Parathyroid adenoma (tissue), 2 donors: Measurements from ENCODE around the gene OR52E8.

ENCODE experiments used
- H2AFZ ChIP-seq: fragments of 300-600 bp; sonication (generic); one replicate; pipeline ENCODE4 v1.7.0; 2017; ENCODE audit warnings: antibody characterized with exemption, mild to moderate bottlenecking
- H3K27ac ChIP-seq: fragments of 300-600 bp; sonication (generic); one replicate; pipeline ENCODE4 v1.7.0; 2017
- H3K27me3 ChIP-seq: fragments of 300-600 bp; sonication (generic); one replicate; pipeline ENCODE4 v1.7.0; 2017; ENCODE audit warnings: low read length; ENCODE audit not compliant: control insufficient read depth, insufficient read depth
- H3K36me3 ChIP-seq: fragments of 300-600 bp; sonication (generic); one replicate; pipeline ENCODE4 v1.7.0; 2017; ENCODE audit warnings: low read length; ENCODE audit not compliant: control insufficient read depth, insufficient read depth
- H3K4me1 ChIP-seq: fragments of 300-600 bp; sonication (generic); one replicate; pipeline ENCODE4 v1.7.0; 2017; ENCODE audit warnings: control low read depth
- H3K4me2 ChIP-seq: fragments of 300-600 bp; sonication (generic); one replicate; pipeline ENCODE4 v1.7.0; 2017; ENCODE audit warnings: low read length
- H3K4me3 ChIP-seq: fragments of 300-600 bp; sonication (generic); one replicate; pipeline ENCODE4 v1.7.0; 2017; ENCODE audit warnings: low read depth, low read length
- H3K79me2 ChIP-seq: fragments of 300-600 bp; sonication (generic); one replicate; pipeline ENCODE4 v1.7.0; 2017; ENCODE audit warnings: control low read depth
- H3K9ac ChIP-seq: fragments of 300-600 bp; sonication (generic); one replicate; pipeline ENCODE4 v1.7.0; 2017; ENCODE audit warnings: mild to moderate bottlenecking
- H3K9me3 ChIP-seq: fragments of 300-600 bp; sonication (generic); one replicate; pipeline ENCODE4 v1.7.0; 2017; ENCODE audit warnings: low read length; ENCODE audit not compliant: control insufficient read depth
- CTCF ChIP-seq: fragments of 300-600 bp; sonication (generic); IDR thresholded peaks from one replicate; pipeline ENCODE4 v1.7.0; 2017; ENCODE audit warnings: antibody characterized with exemption, mild to moderate bottlenecking
- donor health status: primary hyperparathyroidism.

The OR52E8 gene

GRCh38 chr11:5851002-5851401 lies 6.5 kb downstream of the OR52E8 start:
- no peak overlapping the region for H3K4me3 ChIP-seq
- H3K9ac ChIP-seq, result no peak overlapping the region
- H3K36me3 ChIP-seq, result no peaks in the 10 kb centered on the region
- H3K9me3 ChIP-seq, result no peaks in the 10 kb centered on the region
- no peaks in the 10 kb centered on the region for H3K4me1 ChIP-seq
- no peaks in the 10 kb centered on the region for H3K79me2 ChIP-seq
- H2AFZ ChIP-seq, result no peak overlapping the region
- H3K4me2 ChIP-seq, result no peak overlapping the region
- TF ChIP-seq CTCF, result no peak
- no peaks in the 10 kb centered on the region for H3K27me3 ChIP-seq
- no peak overlapping the region for H3K27ac ChIP-seq

GRCh38 chr11:5847711-5848110 lies 9.8 kb downstream of the OR52E8 start:
- Histone ChIP-seq H3K4me1 (no peaks in the 10 kb centered on the region), H3K27ac (no peak overlapping the region), H3K4me2 (no peak overlapping the region), H3K79me2 (no peaks in the 10 kb centered on the region), H3K9me3 (no peaks in the 10 kb centered on the region), H2AFZ (no peak overlapping the region), H3K9ac (no peak overlapping the region), H3K4me3 (no peak overlapping the region), H3K27me3 (no peaks in the 10 kb centered on the region), H3K36me3 (no peaks in the 10 kb centered on the region)
- TF ChIP-seq CTCF, result no peak

GRCh38 chr11:5846701-5847100 lies 10.8 kb downstream of the OR52E8 start:
- Histone ChIP-seq H3K4me2 (no peak overlapping the region), H3K27ac (no peak overlapping the region), H3K36me3 (no peaks in the 10 kb centered on the region), H3K4me1 (no peaks in the 10 kb centered on the region), H2AFZ (no peak overlapping the region), H3K79me2 (no peaks in the 10 kb centered on the region), H3K27me3 (no peaks in the 10 kb centered on the region), H3K9me3 (no peaks in the 10 kb centered on the region), H3K4me3 (no peak overlapping the region), H3K9ac (no peak overlapping the region)
- no peak for TF ChIP-seq CTCF

- H3K27me3 ChIP-seq, result no peaks in the 10 kb centered on the region
- H3K4me1 ChIP-seq, result no peaks in the 10 kb centered on the region
- H3K27ac ChIP-seq, result no peak within 1 kb of the TSS
- H3K4me2 ChIP-seq, result no peak within 1 kb of the TSS
- H3K9me3 ChIP-seq, result no peaks in the 10 kb centered on the region
- TF ChIP-seq CTCF, result no peak
- no peak within 1 kb of the TSS for H2AFZ ChIP-seq
- H3K9ac ChIP-seq, result no peak within 1 kb of the TSS
- no peaks in the 10 kb centered on the region for H3K79me2 ChIP-seq
- no peak within 1 kb of the TSS for H3K4me3 ChIP-seq
- no peaks in the 10 kb centered on the region for H3K36me3 ChIP-seq
These were observed 15.7 kb downstream of the OR52E8 start, which contains the start of gene OR52E6 for GRCh38 chr11:5841797-5842196. Gene OR52E6 (minus strand): TSS chr11:5841897. CDS start chr11:5841897, 0 bp downstream.

GRCh38 chr11:5837695-5838094 lies 19.8 kb downstream of the OR52E8 start:
- Histone ChIP-seq H3K9me3 (no peaks in the 10 kb centered on the region), H3K9ac (no peak overlapping the region), H3K27me3 (no peaks in the 10 kb centered on the region), H2AFZ (no peak overlapping the region), H3K79me2 (no peaks in the 10 kb centered on the region), H3K4me3 (no peak overlapping the region), H3K27ac (no peak overlapping the region), H3K4me1 (no peaks in the 10 kb centered on the region), H3K36me3 (no peaks in the 10 kb centered on the region), H3K4me2 (no peak overlapping the region)
- no peak for TF ChIP-seq CTCF
